HG02588 (cell line): ENCODE measurements around the gene ERCC1.
"Not testable (repeated sequence)": the region's sequence is repeated elsewhere in the genome, so short reads cannot be mapped to it uniquely, and the experiment has no call there.

Source experiments
- ATAC-seq: cut with Tn5 transposase; IDR thresholded peaks from one replicate; pipeline ENCODE4 v1.9.1; 2021; ENCODE audit warnings: mild to moderate bottlenecking, moderate library complexity; ENCODE audit not compliant: unreplicated experiment

ERCC1 gene

DNA sequence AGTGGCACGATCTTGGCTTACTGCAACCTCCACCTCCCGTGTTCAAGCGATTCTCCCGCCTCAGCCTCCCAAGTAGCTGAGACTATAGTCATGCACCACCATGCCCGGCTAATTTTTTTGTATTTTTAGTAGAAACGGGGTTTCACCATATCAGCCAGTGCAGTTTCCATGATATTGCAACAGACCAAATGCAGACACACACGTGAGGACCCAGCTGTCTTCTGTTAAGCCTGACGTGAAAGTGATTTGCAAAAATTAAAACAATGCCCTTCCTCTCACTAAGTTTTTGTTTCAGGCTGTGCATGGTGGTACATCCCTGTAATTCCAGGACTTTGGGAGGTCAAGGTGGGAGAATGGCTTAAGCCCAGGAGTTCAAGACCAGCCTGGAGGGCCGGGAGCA lies 7.3 kb upstream of the ERCC1 start:
- not testable (repeated sequence) for ATAC-seq

GRCh38 chr19:45429896-45430295 lies 6.2 kb upstream of the ERCC1 start:
- ATAC-seq: not testable (repeated sequence)

- ATAC-seq: no peak
These were observed 4.9 kb upstream of the ERCC1 start for GRCh38 chr19:45428384-45429231.

DNA sequence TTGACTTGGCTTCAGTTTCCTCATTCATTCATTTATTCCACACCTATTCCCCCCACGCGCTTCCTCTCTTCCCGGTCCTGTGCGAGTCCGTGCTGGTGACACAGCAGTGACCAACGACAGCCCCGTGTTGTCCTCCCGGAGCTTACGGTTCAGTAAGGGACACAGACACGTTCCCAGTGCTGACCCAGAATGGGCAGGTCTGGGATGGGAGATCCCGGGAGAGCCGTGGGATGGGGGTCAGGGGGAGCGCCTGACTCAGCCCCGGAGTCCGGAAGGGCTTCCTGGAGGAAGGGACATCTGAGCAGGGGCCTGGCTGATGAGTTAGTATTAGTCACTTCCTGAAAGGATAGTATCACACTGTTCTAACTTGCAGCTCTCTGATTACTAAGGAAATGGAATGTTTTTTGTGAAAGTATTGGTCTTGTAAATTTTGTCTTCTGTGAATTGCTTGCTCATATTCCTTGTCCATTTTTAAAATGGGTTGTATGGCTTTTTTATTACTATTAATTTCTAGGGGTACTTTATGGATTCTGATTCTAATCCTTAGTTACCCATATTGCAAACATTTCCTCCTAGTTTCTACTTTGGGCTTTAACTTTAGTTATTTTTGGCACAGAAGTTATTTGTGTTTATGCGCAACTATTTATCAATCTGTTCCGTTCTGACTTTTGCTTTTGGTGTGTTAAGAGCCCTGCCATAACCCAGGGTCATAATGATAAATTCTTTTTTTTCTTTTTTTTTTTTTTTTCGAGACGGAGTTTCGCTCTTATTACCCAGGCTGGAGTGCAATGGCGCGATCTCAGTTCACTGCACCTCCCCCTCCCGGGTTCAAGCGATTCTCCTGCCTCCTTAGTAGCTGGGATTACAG lies 708 bp upstream of the ERCC1 start:
- ATAC-seq: no peak

DNA sequence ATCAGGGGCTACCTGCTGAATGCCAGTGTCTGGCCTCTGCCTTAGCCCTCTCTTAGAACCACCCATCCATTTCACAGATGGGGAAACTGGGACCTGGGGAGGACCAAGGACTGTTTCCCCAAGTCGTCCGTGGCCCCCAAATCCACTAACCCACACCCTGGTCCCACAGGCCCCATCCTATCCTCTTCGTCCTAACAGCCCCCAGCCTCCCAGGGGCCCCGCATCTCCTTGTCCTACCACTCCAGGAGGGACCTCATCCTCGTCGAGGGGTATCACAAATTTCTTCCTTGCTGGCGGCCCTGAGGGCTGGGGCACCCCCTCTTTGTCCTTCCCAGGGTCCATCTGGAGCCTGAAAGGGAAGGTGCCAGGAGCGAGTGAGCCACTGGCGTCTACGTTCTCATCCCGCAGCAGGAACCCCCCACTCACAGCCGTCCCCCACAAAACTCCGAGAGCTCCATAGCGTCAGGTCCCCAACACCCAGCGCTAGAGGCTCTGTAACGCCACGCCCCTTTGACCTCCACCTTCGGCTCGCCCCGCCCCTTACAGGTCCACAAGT lies 606 bp downstream of the ERCC1 start:
- ATAC-seq: no peak

- ATAC-seq: no peak
These were observed 1.7 kb downstream of the ERCC1 start for GRCh38 chr19:45421947-45422498.

- ATAC-seq: no peak
These were observed 2.8 kb downstream of the ERCC1 start for GRCh38 chr19:45420871-45421270.

DNA sequence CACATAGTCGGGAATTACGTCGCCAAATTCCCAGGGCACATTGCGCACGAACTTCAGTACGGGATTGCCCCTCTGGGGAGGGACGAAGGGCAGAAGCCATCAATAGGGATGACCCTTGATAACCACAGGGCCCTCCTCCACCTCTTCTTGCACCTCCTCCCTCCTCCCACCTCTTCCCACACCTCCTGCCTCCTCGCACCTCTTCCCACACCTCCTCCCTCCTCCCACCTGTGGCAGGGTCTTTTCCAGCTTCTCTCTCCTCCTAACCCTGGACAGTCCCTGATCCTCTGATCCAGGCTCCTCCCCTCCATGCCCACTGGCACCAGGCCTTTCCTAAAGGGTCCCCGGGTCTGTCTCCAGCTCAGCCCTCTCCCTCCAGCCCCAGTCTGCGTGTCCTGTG lies 3.4 kb downstream of the ERCC1 start:
- ATAC-seq: no peak

DNA sequence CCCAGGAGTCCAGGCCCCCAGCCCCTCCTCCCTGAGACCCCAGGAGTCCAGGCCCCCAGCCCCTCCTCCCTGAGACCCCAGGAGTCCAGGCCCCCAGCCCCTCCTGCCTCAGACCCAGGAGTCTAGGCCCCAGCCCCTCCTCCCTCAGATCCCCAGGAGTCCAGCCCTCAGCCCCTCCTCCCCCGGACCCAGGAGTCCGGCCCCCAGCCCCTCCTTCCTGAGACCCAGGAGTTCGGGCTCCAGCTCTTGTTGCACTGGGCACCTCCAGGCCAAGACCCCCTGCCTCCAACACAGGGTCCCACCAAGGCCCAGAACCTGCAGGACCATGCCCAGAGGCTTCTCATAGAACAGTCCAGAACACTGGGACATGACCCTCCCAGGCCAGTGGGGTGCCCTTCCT lies 3.8 kb downstream of the ERCC1 start:
- ATAC-seq: no peak

GRCh38 chr19:45419396-45419795 lies 4.3 kb downstream of the ERCC1 start:
- peak; percentile 43 for ATAC-seq

DNA sequence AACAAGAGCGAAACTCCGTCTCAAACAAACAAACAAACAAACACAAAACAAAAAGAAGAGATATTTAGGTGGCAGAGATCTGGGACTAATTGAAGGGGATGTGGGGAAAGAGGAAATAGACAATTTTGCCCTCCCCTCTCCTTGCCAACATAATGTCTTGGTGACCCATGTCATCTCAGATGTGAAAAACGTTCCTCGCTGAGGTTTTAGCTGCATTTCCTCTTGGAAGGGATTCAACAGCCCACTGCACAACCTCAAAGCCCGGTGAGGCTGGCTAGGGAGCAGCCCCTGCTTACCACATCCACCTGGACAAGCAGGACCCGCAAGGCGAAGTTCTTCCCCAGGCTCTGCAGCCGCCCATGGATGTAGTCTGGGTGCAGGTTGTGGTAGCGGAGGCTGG lies 4.9 kb downstream of the ERCC1 start:
- no peak for ATAC-seq

DNA sequence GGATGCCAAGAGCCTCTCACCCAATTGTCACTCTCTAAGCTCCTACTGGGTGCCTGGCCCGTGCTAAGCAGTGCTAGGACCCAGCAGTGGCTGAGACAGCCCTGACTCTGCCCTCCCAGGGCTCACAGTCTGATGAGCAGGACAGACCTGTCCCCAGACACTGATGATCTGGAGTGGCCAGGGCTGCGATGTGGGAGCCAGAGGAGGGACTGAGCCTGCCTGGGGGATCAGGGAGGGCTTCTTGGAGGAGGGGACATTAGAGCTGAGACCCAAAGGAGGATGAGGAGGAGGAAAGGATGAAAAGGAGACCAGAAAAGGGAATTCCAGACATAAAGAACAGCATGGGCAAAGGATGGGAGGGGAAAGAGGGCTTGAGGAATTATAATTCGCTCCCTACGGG lies 6.6 kb downstream of the ERCC1 start:
- no peak for ATAC-seq

DNA sequence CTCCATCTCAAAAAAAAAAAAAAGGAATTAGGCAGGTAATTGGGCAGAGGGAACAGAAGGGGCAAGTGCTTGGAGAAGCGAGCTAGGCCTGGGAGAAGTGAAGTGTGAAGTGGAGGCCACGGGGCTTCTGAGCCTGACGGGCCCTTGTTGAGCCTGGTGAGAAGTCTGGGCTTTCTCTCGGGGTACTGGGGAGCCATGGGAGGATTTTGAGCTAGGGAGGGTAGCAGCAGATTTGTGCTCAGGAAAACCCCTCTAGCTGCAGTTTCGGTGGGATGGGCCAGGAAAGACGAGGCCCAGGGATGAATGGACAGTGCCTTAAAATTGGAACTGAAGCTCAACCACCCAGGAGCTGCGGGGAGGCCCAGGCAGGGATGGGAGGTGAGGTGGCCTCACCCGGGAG lies 9.2 kb downstream of the ERCC1 start:
- ATAC-seq: no peak

DNA sequence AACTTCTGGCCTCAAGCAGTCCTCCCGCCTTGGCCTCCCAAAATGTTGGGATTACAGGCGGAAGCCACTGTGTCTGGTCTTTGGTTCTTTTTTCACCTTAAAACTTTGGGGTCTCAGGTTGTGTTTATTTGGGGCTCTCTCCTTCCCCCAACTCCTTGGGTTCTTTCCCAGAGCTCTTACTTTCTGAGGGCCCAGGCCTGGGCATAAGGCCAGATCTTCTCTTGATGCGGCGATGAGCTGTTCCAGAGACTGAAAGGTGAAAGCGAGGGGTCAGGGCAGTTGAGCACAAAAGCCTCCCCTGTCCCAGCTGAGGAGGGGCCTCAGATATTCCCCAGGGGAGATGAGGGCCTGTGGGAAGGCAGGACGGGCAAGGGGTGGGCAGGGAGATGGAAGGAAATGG lies 10.2 kb downstream of the ERCC1 start:
- ATAC-seq: no peak

DNA sequence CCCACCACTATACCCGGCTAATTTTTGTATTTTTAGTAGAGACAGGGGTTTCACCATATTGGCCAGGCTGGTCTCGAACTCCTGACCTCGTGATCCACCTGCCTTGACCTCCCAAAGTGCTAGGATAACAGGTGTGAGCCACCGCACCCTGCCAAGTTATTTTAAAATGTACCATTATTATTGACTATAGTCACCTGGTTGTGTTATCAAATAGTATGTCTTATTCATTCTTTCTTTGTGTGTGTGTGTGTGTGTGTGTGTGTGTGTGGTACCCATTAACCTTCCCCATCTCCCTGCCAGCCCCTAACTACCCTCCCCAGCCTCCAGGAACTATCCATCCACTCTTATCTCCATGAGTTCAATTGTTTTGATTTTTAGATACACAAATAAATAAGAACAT lies 13.4 kb downstream of the ERCC1 start:
- ATAC-seq: not testable (repeated sequence)

- ATAC-seq: no peak
These were observed 14.2 kb downstream of the ERCC1 start for GRCh38 chr19:45409557-45409920.

- ATAC-seq: no peak
These were observed 14.7 kb downstream of the ERCC1 start for GRCh38 chr19:45408830-45409556.

GRCh38 chr19:45408121-45408520 lies 15.6 kb downstream of the ERCC1 start:
- no peak for ATAC-seq

DNA sequence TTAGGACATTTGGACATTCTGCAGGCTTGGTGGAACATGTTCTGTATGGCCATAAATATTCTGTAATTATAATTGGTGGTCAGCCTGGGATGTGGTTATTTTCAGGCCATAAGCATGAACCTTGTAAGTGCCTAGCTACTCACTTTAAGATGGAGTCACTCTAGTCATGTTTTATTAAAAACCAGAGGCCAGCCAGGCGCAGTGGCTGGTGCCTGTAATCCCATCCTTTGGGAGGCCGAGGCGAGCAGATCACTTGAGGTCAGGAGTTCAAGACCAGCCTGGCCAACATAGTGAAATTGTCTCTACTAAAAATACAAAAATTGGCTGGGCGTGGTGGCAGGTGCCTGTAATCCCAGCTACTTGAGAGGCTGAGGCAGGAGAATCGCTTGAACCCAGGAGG lies 16.1 kb downstream of the ERCC1 start:
- ATAC-seq: not testable (repeated sequence)

- ATAC-seq: no peak
These were observed 16.7 kb downstream of the ERCC1 start for GRCh38 chr19:45407091-45407375.
